ENCODE measurements around the gene USP53. TPM values are rescaled to one million over a fixed set of nuclear protein-coding genes. Genes with fewer than 3 reads are reported as not detected.

USP53 gene
- total RNA-seq, 1 donor from 2014 or later = 20.4 TPM

GRCh38 chr4:119299260-119299671 is 86.8 kb downstream of the USP53 start:
- Mint-ChIP-seq H3K4me3 (peak overlapping the region; percentile 99), H3K9me3 (no peaks in the 10 kb centered on the region), H3K36me3 (ENCODE audit: low read depth) (peaks cover 38% of the 10 kb centered on the region), H3K4me1 (peaks cover 37% of the 10 kb centered on the region), H3K27ac (peak overlapping the region; percentile 97), H3K27me3 (no peaks in the 10 kb centered on the region)
- POLR2A ChIA-PET = interaction anchor here (1.0 to 3.5 kb wide), 8 partner anchors 11 to 614 kb away, joined by 3 to 44 read pairs (median 6); partner anchors contain the start of genes METTL14 and USP53
- CTCF ChIA-PET = interaction anchor here (2.3 kb wide), 1 partner anchor 155 kb away, joined by 5 read pairs; no protein-coding TSS in a partner anchor
- intact Hi-C loops (cut with micrococcal nuclease) = no loop called here
- ATAC-seq (ENCODE audit: low read depth) (no peak), DNase-seq (no peak)
- TF ChIP-seq, protein P1, sequence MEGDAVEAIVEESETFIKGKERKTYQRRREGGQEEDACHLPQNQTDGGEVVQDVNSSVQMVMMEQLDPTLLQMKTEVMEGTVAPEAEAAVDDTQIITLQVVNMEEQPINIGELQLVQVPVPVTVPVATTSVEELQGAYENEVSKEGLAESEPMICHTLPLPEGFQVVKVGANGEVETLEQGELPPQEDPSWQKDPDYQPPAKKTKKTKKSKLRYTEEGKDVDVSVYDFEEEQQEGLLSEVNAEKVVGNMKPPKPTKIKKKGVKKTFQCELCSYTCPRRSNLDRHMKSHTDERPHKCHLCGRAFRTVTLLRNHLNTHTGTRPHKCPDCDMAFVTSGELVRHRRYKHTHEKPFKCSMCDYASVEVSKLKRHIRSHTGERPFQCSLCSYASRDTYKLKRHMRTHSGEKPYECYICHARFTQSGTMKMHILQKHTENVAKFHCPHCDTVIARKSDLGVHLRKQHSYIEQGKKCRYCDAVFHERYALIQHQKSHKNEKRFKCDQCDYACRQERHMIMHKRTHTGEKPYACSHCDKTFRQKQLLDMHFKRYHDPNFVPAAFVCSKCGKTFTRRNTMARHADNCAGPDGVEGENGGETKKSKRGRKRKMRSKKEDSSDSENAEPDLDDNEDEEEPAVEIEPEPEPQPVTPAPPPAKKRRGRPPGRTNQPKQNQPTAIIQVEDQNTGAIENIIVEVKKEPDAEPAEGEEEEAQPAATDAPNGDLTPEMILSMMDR (IDR thresholded peaks at IDR 0.05) = no peak

GRCh38 chr4:119299741-119300100 is 87.2 kb downstream of the USP53 start:
- CTCF ChIA-PET = interaction anchor here (2.3 kb wide), 1 partner anchor 155 kb away, joined by 5 read pairs; no protein-coding TSS in a partner anchor
- peaks cover 38% of the 10 kb centered on the region for H3K36me3 Mint-ChIP-seq (ENCODE audit: low read depth)
- no peaks in the 10 kb centered on the region for H3K9me3 Mint-ChIP-seq
- DNase-seq = no peak
- intact Hi-C loops (cut with micrococcal nuclease) = loop anchor here (1.0 to 5.0 kb wide), 6 partner anchors 73 to 1021 kb away; partner anchors contain the start of genes METTL14 and USP53
- TF ChIP-seq, protein P1 (IDR thresholded peaks at IDR 0.05) = no peak
- H3K27me3 Mint-ChIP-seq = no peaks in the 10 kb centered on the region
- POLR2A ChIA-PET = interaction anchor here (0.7 to 3.5 kb wide), 10 partner anchors 11 to 708 kb away, joined by 3 to 44 read pairs (median 5); partner anchors contain the start of genes METTL14 and USP53
- ATAC-seq (ENCODE audit: low read depth) = peak; percentile 16
- peak overlapping the region; percentile 99 for H3K4me3 Mint-ChIP-seq
- peak overlapping the region; percentile 97 for H3K27ac Mint-ChIP-seq
- H3K4me1 Mint-ChIP-seq = peaks cover 37% of the 10 kb centered on the region

DNA sequence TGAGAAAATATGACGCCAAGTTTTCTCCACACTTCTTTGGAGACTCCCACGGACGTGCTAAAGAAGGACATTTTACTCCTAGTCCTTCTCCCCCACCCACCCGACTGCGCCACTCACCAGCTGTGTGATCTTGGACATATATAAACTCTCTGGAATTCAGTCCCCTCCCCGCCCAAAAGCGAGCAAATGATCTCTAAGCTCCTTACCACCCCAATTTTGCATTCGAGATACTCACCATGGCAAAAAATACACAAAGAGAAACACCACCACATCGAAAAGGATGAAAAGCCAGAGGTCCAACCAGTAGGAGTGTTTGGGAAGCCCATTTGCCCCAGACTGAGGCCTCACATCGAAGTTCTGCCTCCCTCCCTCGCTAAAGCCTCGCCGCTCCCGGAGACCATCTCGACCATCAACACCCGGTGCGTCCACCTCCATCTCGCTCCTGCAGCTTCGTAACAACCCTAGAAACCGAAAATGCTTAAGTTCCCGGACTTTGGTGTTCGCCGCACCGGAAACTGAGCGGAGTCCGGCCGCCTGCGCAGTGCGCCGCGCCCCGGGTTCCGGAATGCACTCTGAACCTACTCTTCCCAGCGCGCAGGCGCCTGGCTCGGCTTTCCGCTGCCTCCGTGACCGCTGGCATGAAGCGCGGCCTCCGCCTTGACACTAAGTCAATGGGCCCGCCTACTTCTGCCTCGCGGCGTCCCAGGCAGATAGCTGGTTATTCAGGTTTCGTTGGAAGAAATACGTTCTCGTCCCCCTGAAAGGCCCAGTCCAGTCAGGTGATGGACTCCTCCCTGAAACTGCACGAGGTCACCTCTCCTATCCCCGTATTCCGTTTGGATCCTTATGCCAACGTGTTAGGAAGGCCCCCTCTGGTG is 87.8 kb downstream of the USP53 start:
- ATAC-seq (ENCODE audit: low read depth) (peak; percentile 95), DNase-seq (peak; percentile 88)
- intact Hi-C loops (cut with micrococcal nuclease) = loop anchor here (1.0 to 5.0 kb wide), 6 partner anchors 72 to 1022 kb away; partner anchors contain the start of genes METTL14 and USP53
- peak overlapping the region; percentile 99 for H3K4me3 Mint-ChIP-seq
- POLR2A ChIA-PET = interaction anchor here (0.7 to 3.5 kb wide), 10 partner anchors 10 to 709 kb away, joined by 3 to 44 read pairs (median 5); partner anchors contain the start of genes METTL14 and USP53
- H3K27me3 Mint-ChIP-seq = no peaks in the 10 kb centered on the region
- TF ChIP-seq, protein P1 (IDR thresholded peaks at IDR 0.05) = no peak
- CTCF ChIA-PET = interaction anchor here (0.6 to 2.3 kb wide), 2 partner anchors 87 to 154 kb away, joined by 3 to 5 read pairs; partner anchors contain the start of gene USP53
- H3K9me3 Mint-ChIP-seq = no peaks in the 10 kb centered on the region
- H3K27ac Mint-ChIP-seq = peak overlapping the region; percentile 97
- peaks cover 38% of the 10 kb centered on the region for H3K36me3 Mint-ChIP-seq (ENCODE audit: low read depth)
- H3K4me1 Mint-ChIP-seq = peaks cover 37% of the 10 kb centered on the region

DNA sequence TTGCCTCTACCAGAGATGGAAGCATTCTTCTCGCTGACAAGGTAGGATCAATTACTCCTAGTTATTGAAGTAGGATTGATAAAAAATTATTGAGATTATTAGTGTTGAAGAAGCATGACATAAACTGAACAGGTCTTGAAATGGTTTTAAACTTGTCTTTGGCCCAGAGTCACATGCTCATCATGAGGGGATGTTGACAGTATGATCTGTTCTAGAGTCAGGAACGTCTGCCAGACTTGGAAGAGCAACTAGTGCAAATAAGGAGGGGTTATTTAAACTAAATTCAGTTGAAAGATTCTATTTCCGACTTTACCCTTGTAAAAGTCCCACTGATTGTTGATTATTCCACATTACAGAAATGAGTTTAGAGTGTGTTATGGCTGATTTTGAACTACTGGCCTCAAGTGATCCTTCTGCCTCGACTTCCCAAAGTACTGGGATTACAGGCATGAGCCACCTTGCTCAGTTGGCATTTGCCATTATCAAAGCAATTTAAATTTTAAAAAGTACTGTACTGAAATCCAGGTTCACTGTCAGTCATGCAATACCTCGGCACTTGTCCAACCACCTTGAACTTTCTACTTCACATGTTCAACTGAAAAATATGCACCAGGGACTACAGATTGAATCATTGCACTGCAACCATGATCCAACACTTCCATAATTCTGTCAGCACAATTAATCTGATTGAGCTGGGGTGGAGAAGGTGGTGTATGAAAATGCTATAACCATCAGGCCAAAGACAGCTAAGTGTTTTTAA is 89.7 kb downstream of the USP53 start:
- Mint-ChIP-seq H3K9me3 (no peaks in the 10 kb centered on the region), H3K4me3 (no peak overlapping the region), H3K36me3 (ENCODE audit: low read depth) (peaks cover 20% of the 10 kb centered on the region), H3K4me1 (peaks cover 35% of the 10 kb centered on the region), H3K27ac (peak overlapping the region; percentile 38), H3K27me3 (no peaks in the 10 kb centered on the region)
- ATAC-seq (ENCODE audit: low read depth) = no peak
- intact Hi-C loops (cut with micrococcal nuclease) = loop anchor here (5.0 kb wide), 1 partner anchor 70 kb away; no protein-coding TSS in a partner anchor
- CTCF ChIA-PET = no interaction called here
- no peak for DNase-seq
- TF ChIP-seq, protein P1 (IDR thresholded peaks at IDR 0.05) = no peak
- POLR2A ChIA-PET = interaction anchor here (1.0 to 3.1 kb wide), 2 partner anchors 90 to 152 kb away, joined by 3 to 44 read pairs; partner anchors contain the start of gene USP53

All from activated B cell treated with CpG ODN at 0.5 μM for 24 hours (primary cell).